Inflammatory macrophage treated with lipopolysaccharide for 4 hours (primary cell): ENCODE measurements around the gene PUM1.
"Not testable (repeated sequence)": the region's sequence is repeated elsewhere in the genome, so short reads cannot be mapped to it uniquely, and the experiment has no call there.

ENCODE experiments used
- DNase-seq: peaks from one replicate; pipeline ENCODE4 v3.0.0-alpha.2; 2020

The PUM1 gene

GRCh38 chr1:30991862-30992606 lies 73.5 kb downstream of the PUM1 start:
- no peak for DNase-seq

GRCh38 chr1:30990591-30990990 lies 74.9 kb downstream of the PUM1 start:
- DNase-seq: no peak

- DNase-seq: no peak
Measured at GRCh38 chr1:30988045-30988444, 77.5 kb downstream of the PUM1 start.

GRCh38 chr1:30986755-30987154 lies 78.8 kb downstream of the PUM1 start:
- DNase-seq: no peak

DNA sequence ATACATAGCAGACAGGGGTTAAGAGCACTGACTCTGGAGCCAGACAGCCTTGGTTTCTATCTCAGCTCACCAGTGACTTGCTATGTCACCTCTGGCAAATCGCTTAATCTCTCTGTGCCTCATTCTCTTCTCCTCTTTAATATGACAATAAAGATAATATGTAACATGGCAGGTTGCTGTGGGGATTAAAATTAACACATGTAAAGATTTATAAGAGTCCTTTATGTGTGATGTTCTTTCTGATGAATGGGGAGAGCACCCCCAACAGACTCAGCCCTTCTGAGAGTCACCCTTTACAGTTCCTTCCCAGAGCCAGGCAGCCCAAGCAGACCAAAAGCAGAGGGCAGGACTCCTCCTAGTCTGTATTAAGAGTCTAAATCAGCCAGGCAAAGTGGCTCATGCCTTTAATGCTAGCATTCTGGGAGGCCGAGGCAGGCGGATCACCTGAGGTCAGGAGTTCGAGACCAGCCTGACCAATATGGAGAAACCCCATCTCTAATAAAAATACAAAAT lies 80.5 kb downstream of the PUM1 start:
- no peak for DNase-seq

- peak; percentile 15 for DNase-seq
Measured at GRCh38 chr1:30984165-30984889, 81.2 kb downstream of the PUM1 start.

DNA sequence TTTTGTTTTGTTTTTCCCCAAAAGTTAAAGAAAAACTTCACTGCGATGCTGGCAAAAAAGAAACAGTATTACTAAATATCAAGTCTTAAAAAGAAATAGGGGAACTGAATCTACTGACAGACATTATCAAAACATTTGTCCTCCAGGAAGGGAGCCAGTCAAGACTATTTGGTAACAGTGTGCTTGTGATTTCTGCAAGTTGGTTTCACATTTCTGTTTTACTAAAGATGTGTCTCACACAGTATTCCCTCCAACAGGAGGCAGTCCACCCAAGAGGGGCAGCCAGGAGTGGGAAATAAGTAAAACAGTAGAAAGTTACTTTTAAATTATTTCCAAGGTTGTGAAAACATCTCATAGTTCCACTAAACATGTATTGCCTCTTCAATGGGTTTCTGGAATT lies 82.6 kb downstream of the PUM1 start:
- peak; percentile 92 for DNase-seq

- no peak for DNase-seq
Measured at GRCh38 chr1:30982431-30982830, 83.1 kb downstream of the PUM1 start.

- DNase-seq: no peak
Measured at GRCh38 chr1:30981172-30981571, 84.3 kb downstream of the PUM1 start.

- DNase-seq: no peak
Measured at GRCh38 chr1:30977511-30977910, 88.0 kb downstream of the PUM1 start.

DNA sequence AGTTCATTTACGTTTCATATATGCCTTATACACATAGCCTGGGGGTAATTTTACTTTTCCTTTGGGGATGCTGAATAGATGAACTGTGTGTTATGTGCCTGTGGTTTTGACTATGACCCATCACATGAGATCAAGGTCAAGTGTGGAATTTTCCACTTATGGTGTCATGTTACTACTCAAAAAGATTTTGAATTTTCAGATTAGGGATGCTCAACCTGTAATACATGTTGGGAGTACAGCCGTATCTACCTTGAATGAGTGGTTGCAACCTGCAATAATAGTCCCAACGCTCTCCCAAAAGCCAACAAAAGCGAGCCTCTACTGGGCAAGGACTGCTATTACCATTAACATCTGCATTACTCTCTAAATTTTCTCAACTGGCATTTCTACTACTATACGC lies 88.4 kb downstream of the PUM1 start:
- DNase-seq: peak; percentile 17

- DNase-seq: peak; percentile 52
Measured at GRCh38 chr1:30976143-30976542, 89.4 kb downstream of the PUM1 start.

GRCh38 chr1:30975217-30975616 lies 90.3 kb downstream of the PUM1 start:
- no peak for DNase-seq

DNA sequence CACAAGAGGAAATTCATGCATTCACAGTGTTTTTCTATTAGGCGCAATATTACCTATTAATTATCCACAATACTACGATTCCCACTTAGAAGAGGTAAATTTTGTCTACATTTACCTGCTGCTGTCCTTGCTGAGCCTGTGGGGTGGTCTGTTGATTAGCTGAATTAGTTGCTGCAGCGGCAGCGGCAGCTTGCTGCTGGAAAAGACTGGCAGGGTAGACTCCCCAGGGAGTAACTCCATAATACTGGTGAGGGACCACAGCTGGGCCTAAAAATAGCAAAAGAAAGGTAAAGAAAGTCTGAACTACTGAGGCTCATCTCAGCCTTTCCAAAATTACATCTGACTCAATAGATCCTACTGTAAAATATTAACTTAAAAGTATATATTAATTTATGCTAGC lies 91.0 kb downstream of the PUM1 start:
- no peak for DNase-seq

GRCh38 chr1:30972349-30972748 lies 93.2 kb downstream of the PUM1 start:
- not testable (repeated sequence) for DNase-seq

- DNase-seq: peak; percentile 62
Measured at GRCh38 chr1:30971496-30971895, 94.0 kb downstream of the PUM1 start.

DNA sequence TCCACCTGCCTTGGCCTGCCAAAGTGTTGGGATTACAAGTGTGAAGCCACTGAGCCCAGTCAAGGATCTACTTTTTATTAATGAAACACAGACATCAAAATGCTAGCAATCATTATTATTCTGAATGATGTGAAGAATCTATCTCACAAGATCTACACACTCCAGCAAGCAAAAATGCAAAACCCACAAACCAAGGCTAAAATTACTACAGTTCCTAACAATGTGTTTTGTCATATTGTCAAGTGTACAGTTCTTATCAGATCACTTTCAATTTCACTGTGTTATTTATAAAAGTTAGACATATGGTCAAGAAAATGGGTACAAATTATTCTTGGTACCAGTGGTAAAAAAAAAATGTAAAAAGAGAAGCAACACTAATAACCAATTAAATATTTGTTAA lies 95.6 kb downstream of the PUM1 start:
- no peak for DNase-seq

- no peak for DNase-seq
Measured at GRCh38 chr1:30968220-30968971, 97.1 kb downstream of the PUM1 start.

GRCh38 chr1:30966690-30967369 lies 98.7 kb downstream of the PUM1 start:
- no peak for DNase-seq

DNA sequence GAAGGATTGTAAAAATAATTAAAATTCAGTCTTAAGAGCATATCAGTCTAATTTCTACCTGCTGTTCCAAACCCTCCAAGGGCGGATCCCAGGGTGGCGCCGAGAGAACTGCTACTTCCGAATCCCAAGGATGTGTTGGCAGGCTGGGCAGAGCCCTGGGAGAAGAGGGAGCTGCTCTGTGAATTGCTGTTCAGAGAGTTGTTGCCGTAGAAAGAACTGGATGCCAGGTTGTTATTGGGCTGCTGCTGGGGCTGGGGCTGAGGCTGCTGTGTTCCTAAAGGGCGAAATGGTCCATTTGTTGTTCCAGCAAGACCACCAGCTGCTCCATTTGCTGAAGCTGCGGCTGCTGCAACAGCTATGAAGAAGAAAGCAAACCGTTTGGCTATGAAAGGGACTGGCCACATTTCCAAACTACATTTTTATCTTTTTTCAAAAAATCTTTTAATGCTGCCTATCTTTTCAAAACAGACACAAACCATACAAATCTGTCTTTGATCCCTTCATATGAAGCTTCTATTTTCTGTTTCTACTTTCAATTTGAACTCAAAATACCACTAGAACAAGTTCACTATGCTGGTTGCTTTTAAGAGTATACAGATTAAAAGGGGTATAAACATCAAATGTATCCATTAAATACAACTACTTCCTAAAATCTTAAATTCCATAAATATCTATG lies 99.5 kb downstream of the PUM1 start:
- no peak for DNase-seq

- no peak for DNase-seq
Measured at GRCh38 chr1:30964706-30965105, 100.8 kb downstream of the PUM1 start.
